ENCODE measurements around the gene BTN1A1.

DNA sequence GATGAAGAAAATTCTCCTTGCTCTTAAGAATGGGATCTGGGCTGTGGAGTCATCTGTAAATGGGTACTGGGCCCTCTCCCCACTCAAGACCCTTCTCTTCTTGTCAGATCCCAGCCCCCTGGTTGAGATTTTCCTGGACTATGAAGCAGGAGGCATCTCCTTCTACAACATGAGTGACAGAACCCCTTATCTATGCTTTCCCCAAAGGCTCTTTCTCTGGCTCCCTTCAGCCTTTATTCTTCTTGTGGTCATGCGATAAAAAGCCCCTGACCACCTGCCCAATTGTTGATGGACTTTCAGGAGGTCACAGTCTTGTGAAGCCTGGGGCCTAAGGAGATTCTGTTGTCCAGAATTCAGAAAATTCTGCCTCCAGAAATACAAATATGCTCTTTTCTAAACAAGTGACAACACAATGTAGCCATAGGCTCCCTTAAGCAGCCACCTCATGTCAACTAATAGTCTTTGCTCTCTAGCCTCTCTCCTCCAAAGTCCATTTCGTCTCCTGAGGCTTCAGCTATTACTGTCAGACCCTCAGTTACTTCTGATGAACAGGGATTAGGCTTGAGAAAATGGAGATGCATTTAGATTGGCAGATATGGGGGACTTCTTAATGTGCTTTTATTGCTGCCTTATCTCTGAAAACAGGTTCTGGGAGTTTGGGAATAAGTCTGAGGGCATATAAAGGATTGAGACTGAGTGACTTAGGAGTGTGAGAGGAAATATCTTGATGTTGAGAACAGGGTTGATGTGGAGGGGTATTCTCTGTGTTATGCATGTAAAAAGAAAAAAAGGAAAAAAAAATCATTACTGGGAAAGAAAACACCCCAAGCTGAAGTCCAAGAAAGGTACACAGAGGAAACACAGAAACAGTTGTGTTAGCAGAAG is 21.8 kb upstream of the BTN1A1 start:
- TF ChIP-seq CTCF (IDR thresholded peaks at IDR 0.05; ENCODE audit: low read length) (no peak), EZH2phosphoT487 (IDR thresholded peaks at IDR 0.05; ENCODE audit: low read length) (no peak)

Measured in MM.1S (cell line).